Body of pancreas (tissue), 4 donors: ENCODE measurements around the gene PLEKHA6.
"Not testable (repeated sequence)": the region's sequence is repeated elsewhere in the genome, so short reads cannot be mapped to it uniquely, and the experiment has no call there.

ENCODE experiments used
- POLR2A ChIP-seq, 3 donors: fragments of 450-650 bp; IDR thresholded peaks; one replicate each; pipeline ENCODE4 v1.6.1; 2016; ENCODE audit warnings: antibody characterized with exemption in 3 of 3, mild to moderate bottlenecking in 2 of 3
- TF ChIP-seq, protein P1 (sequence below), 7 experiments: fragments of 450-650 bp in 4 of 7; fragments of 200-600 bp in 3 of 7; sonication (generic) in 3 of 7; IDR thresholded peaks; one replicate each; pipeline ENCODE4 v1.5.1; 2016 to 2019; ENCODE audit warnings: antibody characterized with exemption in 7 of 7

DNA sequence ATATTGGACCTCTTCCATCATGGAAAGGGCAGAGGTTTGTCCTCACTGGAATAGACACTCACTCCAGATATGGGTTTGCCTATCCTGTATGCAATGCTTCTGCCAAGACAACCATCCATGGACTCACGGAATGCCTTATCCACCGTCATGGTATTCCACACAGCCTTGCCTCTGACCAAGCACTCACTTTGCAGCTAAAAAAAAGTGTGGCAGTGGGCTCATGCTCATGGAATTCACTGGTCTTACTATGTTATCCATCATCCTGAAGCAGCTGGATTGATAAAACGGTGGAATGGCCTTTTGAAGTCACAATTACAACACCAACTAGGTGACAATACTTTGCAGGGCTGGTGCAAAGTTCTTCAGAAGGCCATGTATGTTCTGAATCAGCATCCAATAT lies 120.3 kb downstream of the PLEKHA6 start:
- TF ChIP-seq, protein P1, sequence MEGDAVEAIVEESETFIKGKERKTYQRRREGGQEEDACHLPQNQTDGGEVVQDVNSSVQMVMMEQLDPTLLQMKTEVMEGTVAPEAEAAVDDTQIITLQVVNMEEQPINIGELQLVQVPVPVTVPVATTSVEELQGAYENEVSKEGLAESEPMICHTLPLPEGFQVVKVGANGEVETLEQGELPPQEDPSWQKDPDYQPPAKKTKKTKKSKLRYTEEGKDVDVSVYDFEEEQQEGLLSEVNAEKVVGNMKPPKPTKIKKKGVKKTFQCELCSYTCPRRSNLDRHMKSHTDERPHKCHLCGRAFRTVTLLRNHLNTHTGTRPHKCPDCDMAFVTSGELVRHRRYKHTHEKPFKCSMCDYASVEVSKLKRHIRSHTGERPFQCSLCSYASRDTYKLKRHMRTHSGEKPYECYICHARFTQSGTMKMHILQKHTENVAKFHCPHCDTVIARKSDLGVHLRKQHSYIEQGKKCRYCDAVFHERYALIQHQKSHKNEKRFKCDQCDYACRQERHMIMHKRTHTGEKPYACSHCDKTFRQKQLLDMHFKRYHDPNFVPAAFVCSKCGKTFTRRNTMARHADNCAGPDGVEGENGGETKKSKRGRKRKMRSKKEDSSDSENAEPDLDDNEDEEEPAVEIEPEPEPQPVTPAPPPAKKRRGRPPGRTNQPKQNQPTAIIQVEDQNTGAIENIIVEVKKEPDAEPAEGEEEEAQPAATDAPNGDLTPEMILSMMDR (IDR thresholded peaks at IDR 0.05): not testable (repeated sequence)
- TF ChIP-seq POLR2A (IDR thresholded peaks at IDR 0.05): not testable (repeated sequence)
